Measurements from ENCODE around the gene CITED2. TPM values are rescaled to one million over a fixed set of nuclear protein-coding genes. Genes with fewer than 3 reads are reported as not detected.

CITED2 gene
- total RNA-seq, 1 experiment from 2014 or later = 63.4 TPM

- Mint-ChIP-seq H3K27ac (no peak overlapping the region; the same call in 1 of the 2 replicates), H3K27me3 (ENCODE audit: low read depth) (no peaks in the 10 kb centered on the region), H3K9me3 (no peaks in the 10 kb centered on the region), H3K36me3 (peaks cover 25% of the 10 kb centered on the region), H3K4me3 (peak overlapping the region; percentile 97), H3K4me1 (peaks cover 61% of the 10 kb centered on the region)
- DNase-seq (ENCODE audit: low spot score) = no peak
- ATAC-seq = no peak
- ChIA-PET POLR2A (no interaction called here), CTCF (interaction anchor here (0.6 to 1.9 kb wide), 3 partner anchors 295 to 625 kb away, joined by 3 to 7 read pairs (median 4); no protein-coding TSS in a partner anchor)
- TF ChIP-seq CREB1 (CRISPR knock-in tag; IDR thresholded peaks at IDR 0.05) (no peak), PRDM15 (CRISPR knock-in tag; IDR thresholded peaks at IDR 0.05) (no peak), FOXP1 (CRISPR knock-in tag; IDR thresholded peaks at IDR 0.05; ENCODE audit: borderline replicate concordance) (no peak), ERG (CRISPR knock-in tag; IDR thresholded peaks at IDR 0.05) (no peak), SP1 (CRISPR knock-in tag; conservative IDR thresholded peaks at IDR 0.05) (no peak), CBFB (CRISPR knock-in tag; IDR thresholded peaks at IDR 0.05; ENCODE audit: low read depth) (no peak), IRF1 (CRISPR knock-in tag; IDR thresholded peaks at IDR 0.05) (no peak), E2F1 (CRISPR knock-in tag; IDR thresholded peaks at IDR 0.05) (no peak), IRF2 (CRISPR knock-in tag; IDR thresholded peaks at IDR 0.05; ENCODE audit: borderline replicate concordance, low read depth) (no peak), USF2 (CRISPR knock-in tag; IDR thresholded peaks at IDR 0.05) (no peak), GTF2I (CRISPR knock-in tag; conservative IDR thresholded peaks at IDR 0.05) (no peak), ATF3 (CRISPR knock-in tag; conservative IDR thresholded peaks at IDR 0.05) (no peak), JUN (CRISPR knock-in tag; IDR thresholded peaks at IDR 0.05) (no peak)
These were observed 3.5 kb downstream of the CITED2 start for GRCh38 chr6:139370999-139371345.

- Mint-ChIP-seq H3K4me3 (peak overlapping the region; percentile 43), H3K9me3 (no peaks in the 10 kb centered on the region), H3K27me3 (ENCODE audit: low read depth) (no peaks in the 10 kb centered on the region), H3K4me1 (peaks cover 64% of the 10 kb centered on the region), H3K36me3 (peaks cover 25% of the 10 kb centered on the region), H3K27ac (peak overlapping the region; percentile 81)
- no peak for TF ChIP-seq PRRX2 (CRISPR knock-in tag; IDR thresholded peaks at IDR 0.05)
- TF ChIP-seq SMAD3 (CRISPR knock-in tag; IDR thresholded peaks at IDR 0.05; ENCODE audit: borderline replicate concordance) = no peak
- TF ChIP-seq CREB1 (CRISPR knock-in tag; IDR thresholded peaks at IDR 0.05) = no peak
- no peak for TF ChIP-seq E2F4 (CRISPR knock-in tag; IDR thresholded peaks at IDR 0.05; ENCODE audit: borderline replicate concordance, low read depth)
- no peak for TF ChIP-seq FOXK1 (CRISPR knock-in tag; IDR thresholded peaks at IDR 0.05)
- TF ChIP-seq ZBTB43 (CRISPR knock-in tag; IDR thresholded peaks at IDR 0.05) = no peak
- no peak for TF ChIP-seq NFATC4 (CRISPR knock-in tag; IDR thresholded peaks at IDR 0.05)
- ATAC-seq = no peak
- CTCF ChIA-PET = interaction anchor here (0.6 to 1.9 kb wide), 22 partner anchors 8 to 626 kb away, joined by 3 to 13 read pairs (median 4); no protein-coding TSS in a partner anchor
- POLR2A ChIA-PET = interaction anchor here (0.7 to 1.1 kb wide), 5 partner anchors 23 to 1546 kb away, joined by 3 to 8 read pairs (median 4); no protein-coding TSS in a partner anchor
- DNase-seq (ENCODE audit: low spot score) = no peak
These were observed 4.0 kb downstream of the CITED2 start for GRCh38 chr6:139370283-139370998.

Data from WTC11 (cell line).